Heart left ventricle (tissue), 16 donors: ENCODE measurements around the gene ADIRF. TPM values are rescaled to one million over a fixed set of nuclear protein-coding genes. Genes with fewer than 3 reads are reported as not detected.

Experiments used
- ATAC-seq, 4 donors: fragments of 200-7000 bp; cut with Tn5 transposase; one replicate each; pipeline ENCODE4 v1.9.1; 2020 to 2022; ENCODE audit warnings: moderate library complexity in 4 of 4, mild to moderate bottlenecking in 3 of 4, moderate number of reproducible peaks in 1 of 4
- DNase-seq, 5 donors: peaks; one replicate each; pipeline ENCODE4 v3.0.0-alpha.2; 2020
- H3K27ac ChIP-seq, 12 donors: fragments of 200-600 bp; sonication (generic) in 4 of 12; one replicate each; pipeline versions ENCODE4 v1.5.0 to v1.8.0; 2016 to 2022; ENCODE audit warnings: mild to moderate bottlenecking in 2 of 12
- H3K27me3 ChIP-seq, 9 donors: fragments of 200-600 bp; sonication (generic) in 2 of 9; one replicate each; pipeline versions ENCODE4 v1.5.1 to v1.8.0; 2016 to 2022; ENCODE audit warnings: mild to moderate bottlenecking in 3 of 9
- H3K36me3 ChIP-seq, 9 donors: fragments of 200-600 bp; sonication (generic) in 2 of 9; one replicate each; pipeline versions ENCODE4 v1.5.0 to v1.8.0; 2018 to 2022; ENCODE audit warnings: mild to moderate bottlenecking in 2 of 9
- H3K4me1 ChIP-seq, 12 donors: fragments of 200-600 bp; sonication (generic) in 4 of 12; one replicate each; pipeline versions ENCODE4 v1.5.0 to v1.8.0; 2016 to 2022; ENCODE audit warnings: mild to moderate bottlenecking in 3 of 12
- H3K4me3 ChIP-seq, 12 donors: fragments of 200-600 bp; sonication (generic) in 4 of 12; one replicate each; pipeline versions ENCODE4 v1.5.0 to v1.8.0; 2017 to 2022; ENCODE audit warnings: mild to moderate bottlenecking in 9 of 12, moderate library complexity in 4 of 12
- H3K9me3 ChIP-seq, 12 donors: fragments of 200-600 bp; sonication (generic) in 4 of 12; one replicate each; pipeline versions ENCODE4 v1.5.0 to v1.8.0; 2016 to 2022; ENCODE audit warnings: mild to moderate bottlenecking in 1 of 12
- POLR2A ChIP-seq, 2 donors: fragments of 450-650 bp; IDR thresholded peaks; one replicate each; pipeline ENCODE4 v1.6.1; 2017; ENCODE audit warnings: antibody characterized with exemption in 2 of 2, mild to moderate bottlenecking in 2 of 2, moderate library complexity in 2 of 2
- WGBS, 4 donors: extraction: QIAGEN DNeasy Blood & Tissue Kit in 2 of 4; methylation state at CpG; one replicate each; pipeline versions ENCODE4 v1.1.5 to v1.1.7; 2013 to 2018; 5-methylcytosine and 5-hydroxymethylcytosine counted together
- intact Hi-C, 10 donors: fragments of 100-400 bp; cut with DNase I; formaldehyde crosslinking; loops; one replicate each; pipeline versions ENCODE4 v1.11.1 to v1.14.2; 2022
- polyA plus RNA-seq, 2 donors: library from polyadenylated mRNA; stranded (reverse); fragments of 200-250 nt; gene quantifications; one replicate each; pipeline ENCODE4 v1.2.3, GENCODE V29; 2013
- total RNA-seq, 9 donors: library from RNA; depleted of rRNA in 2 of 9; stranded (reverse); fragments of >200 nt in 2 of 9; fragmentation: NEBNext Ultra II Directional in 3 of 9; extraction: Animal tissue kit (Norgen Biotek cat#: 25700) in 3 of 9; gene quantifications; one replicate each; pipeline versions ENCODE4 v1.1.0 to v1.2.4, GENCODE V29; 2016 to 2023
- TF ChIP-seq, protein P1 (sequence below), 12 donors: fragments of 200-600 bp; sonication (generic) in 4 of 12; IDR thresholded peaks; one replicate each; pipeline versions ENCODE4 v1.5.0 to v1.8.0; 2018 to 2022; ENCODE audit warnings: antibody characterized with exemption in 12 of 12, mild to moderate bottlenecking in 5 of 12
- donor health status: ischemic (EF 13 %, LVEDD 7.1; RV severe dilation, severe dysfunction).
- donor health status: healthy with polysubstance abuse.
- donor health status: DM: no; HTN: yes; CAD: no.
- donor health status: DM: no; HTN: no; CAD: no.
- donor health status: ischemic (EF 25% LVEDD 6.9; RV normal size, moderate dysfunction).
- donor health status: ischemic (EF 25% LVEDD 5.7; RV mildly dilated, moderate dysfunction).
- donor health status: healthy.
- donor health status: DM: yes; HTN: yes; CAD: no.
- donor health status: ischemic (EF 35%, LVEDD 5.7; RV mildly dilated, moderate dysfunction).
- donor health status: nonischemic (EF 11% LVEDD 7.7; RV severe dilation, severe dysfunction).
- donor health status: DM: yes; HTN: yes; CAD: no.
- donor health status: PGD.
- donor health status: ischemic (EF 29% LVEDD 5.4; RV normal size, mild dysfunction).
- donor health status: nonischemic (EF 23%, LVEDD 6.1; RV moderate dilation, normal function).

Gene ADIRF
- total and polyA plus RNA-seq, 11 donors, result 21.2 to 189 (median 41.1) TPM

DNA sequence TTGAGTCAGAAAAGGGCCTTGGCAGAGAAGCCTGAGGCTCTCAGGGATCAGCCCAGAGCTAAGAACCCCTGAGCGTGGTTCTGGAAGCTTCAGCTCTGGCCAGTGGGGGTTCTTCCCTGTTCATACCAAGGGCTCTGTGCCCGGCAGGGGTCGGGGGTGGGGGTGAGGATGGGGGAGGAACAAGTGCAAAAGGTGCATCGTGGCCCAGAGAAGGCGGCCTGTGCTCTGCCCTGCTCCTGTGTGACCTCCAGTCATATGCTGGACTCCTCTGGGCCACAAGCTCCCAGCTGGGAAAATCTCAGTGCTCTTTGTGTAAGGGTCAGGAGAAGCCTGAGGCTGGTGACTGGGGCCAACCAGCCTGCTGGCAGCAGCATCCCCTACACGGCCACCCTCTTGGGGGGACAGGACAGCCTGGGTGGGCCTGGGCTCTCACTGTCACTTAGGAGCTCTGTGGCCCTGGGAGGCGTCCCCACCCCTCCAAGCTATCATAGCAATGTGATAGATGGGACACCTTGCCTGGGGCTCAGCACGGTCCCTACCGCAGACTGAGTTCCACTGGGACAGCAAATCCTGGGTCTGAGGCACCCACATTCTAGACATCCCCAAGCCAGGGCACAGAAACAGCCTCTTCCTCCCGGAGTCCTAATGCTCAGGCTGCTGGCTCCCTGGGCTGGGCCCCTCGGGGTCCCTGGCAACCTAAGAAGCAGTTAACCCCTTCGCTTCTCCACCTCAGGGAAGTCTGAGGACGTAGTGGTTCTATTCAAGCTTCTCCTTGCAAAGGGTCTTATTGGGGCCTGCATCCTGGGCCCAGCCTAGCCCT lies 13.4 kb upstream of the ADIRF start:
- intact Hi-C loops, result no loop called here
- H3K4me1 ChIP-seq, result peaks cover 2 to 81% (median 45%) of the 10 kb centered on the region in 12 donors
- ATAC-seq, result no peak
- DNase-seq, result peak in 2 of 5 donors; percentile 24 to 29
- 49 to 64% (median 55%) methylated on average over 10 to 13 of the region's 13 CpGs for WGBS, 4 donors
- peak overlapping the region; percentile 68 to 98 (median 90) for H3K27ac ChIP-seq
- peaks cover 0 to 4% (median 0%) of the 10 kb centered on the region in 9 donors for H3K36me3 ChIP-seq
- no peaks in the 10 kb centered on the region for H3K27me3 ChIP-seq
- peak overlapping the region; percentile 14 to 66 (median 57) for H3K4me3 ChIP-seq
- peaks cover 0 to 19% (median 1%) of the 10 kb centered on the region in 12 donors for H3K9me3 ChIP-seq
- no peak for TF ChIP-seq POLR2A (IDR thresholded peaks at IDR 0.05)
- TF ChIP-seq, protein P1, sequence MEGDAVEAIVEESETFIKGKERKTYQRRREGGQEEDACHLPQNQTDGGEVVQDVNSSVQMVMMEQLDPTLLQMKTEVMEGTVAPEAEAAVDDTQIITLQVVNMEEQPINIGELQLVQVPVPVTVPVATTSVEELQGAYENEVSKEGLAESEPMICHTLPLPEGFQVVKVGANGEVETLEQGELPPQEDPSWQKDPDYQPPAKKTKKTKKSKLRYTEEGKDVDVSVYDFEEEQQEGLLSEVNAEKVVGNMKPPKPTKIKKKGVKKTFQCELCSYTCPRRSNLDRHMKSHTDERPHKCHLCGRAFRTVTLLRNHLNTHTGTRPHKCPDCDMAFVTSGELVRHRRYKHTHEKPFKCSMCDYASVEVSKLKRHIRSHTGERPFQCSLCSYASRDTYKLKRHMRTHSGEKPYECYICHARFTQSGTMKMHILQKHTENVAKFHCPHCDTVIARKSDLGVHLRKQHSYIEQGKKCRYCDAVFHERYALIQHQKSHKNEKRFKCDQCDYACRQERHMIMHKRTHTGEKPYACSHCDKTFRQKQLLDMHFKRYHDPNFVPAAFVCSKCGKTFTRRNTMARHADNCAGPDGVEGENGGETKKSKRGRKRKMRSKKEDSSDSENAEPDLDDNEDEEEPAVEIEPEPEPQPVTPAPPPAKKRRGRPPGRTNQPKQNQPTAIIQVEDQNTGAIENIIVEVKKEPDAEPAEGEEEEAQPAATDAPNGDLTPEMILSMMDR (IDR thresholded peaks at IDR 0.05), result no peak

DNA sequence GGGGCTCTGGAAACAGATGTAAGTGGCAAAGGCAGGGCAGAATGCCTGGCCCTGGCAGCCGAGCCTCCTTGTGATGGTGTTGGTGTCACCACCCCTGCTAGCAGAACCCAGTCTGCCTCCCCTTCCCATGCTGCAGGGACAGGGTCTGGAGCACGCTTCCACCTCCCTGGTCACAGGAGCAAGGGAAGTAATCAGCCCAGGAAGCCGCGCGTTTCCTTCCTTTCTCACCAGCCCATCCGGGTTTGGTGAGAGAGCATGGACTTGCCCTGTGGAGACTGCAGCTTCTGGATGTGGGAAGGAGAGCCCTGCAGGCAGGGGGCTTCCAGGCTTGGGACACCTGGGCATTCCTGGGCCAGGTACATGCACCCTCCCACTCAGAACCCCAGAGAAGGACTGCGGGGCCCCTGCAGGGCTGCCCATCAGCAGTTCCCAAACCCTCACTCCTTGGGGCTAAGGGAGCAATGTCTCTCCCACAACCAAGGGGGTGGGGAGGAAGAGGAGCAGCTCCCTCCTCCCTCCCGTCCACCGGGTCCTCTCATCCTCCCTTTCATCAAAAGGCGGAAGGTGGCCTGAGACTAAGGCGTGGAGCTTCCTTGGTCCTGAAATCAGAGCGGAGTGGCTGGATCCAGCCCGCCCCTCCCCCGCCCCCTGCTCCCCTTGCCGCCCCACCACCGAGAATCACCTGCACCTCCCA lies 12.6 kb upstream of the ADIRF start:
- Histone ChIP-seq H3K9me3 (peaks cover 0 to 19% (median 1%) of the 10 kb centered on the region in 12 donors), H3K36me3 (peaks cover 0 to 4% (median 0%) of the 10 kb centered on the region in 9 donors), H3K4me1 (peaks cover 5 to 83% (median 49%) of the 10 kb centered on the region in 12 donors), H3K27ac (peak overlapping the region; percentile 79 to 98 (median 90)), H3K27me3 (no peaks in the 10 kb centered on the region), H3K4me3 (peak overlapping the region; percentile 14 to 66 (median 57))
- ATAC-seq (peak in 1 of 4 donors; percentile 28), DNase-seq (peak in 3 of 5 donors; percentile 56 to 68 (median 67))
- intact Hi-C loops, result no loop called here
- TF ChIP-seq, protein P1 (IDR thresholded peaks at IDR 0.05), result no peak
- peak in 1 of 2 donors; percentile 29 for TF ChIP-seq POLR2A (IDR thresholded peaks at IDR 0.05)
- WGBS, 4 donors, result 56 to 64% (median 57%) methylated on average over 14 to 16 of the region's 16 CpGs

DNA sequence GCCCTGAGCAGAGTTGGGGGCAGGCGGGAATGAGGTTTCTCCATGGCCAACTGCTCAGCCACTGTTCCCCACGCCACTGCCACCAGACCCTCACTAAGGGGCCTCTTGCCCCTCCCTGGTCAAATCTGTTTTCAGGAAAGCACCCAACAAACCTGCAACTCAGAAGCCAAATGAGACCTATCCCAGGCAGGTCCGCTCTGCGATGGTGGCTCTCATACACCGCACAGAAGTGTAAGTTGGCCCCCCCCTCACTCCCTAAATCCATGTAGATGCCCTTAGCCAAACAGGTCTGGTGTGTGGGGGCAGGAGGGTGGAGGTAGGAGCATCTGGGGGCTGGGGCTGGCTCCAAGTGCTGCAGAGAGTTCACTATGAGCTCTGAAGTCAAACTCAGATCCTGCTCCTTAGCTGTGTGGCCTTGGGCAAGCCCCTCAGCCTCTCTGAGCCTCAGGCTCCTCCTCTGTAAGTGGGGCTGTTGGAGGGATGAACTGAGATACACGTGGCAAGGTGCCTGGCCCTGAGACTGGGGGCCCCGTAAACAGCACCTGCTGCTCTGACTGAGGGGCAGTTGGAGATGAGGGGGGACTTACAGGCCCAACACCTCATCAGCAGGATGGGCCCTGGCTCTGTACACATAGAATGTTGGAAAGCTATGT lies 12.0 kb upstream of the ADIRF start:
- Histone ChIP-seq H3K27me3 (no peaks in the 10 kb centered on the region), H3K4me3 (peak overlapping the region; percentile 9 to 66 (median 57)), H3K9me3 (peaks cover 0 to 19% (median 1%) of the 10 kb centered on the region in 12 donors), H3K4me1 (peaks cover 6 to 79% (median 52%) of the 10 kb centered on the region in 12 donors), H3K27ac (peak overlapping the region; percentile 79 to 98 (median 90)), H3K36me3 (peaks cover 0 to 4% (median 0%) of the 10 kb centered on the region in 9 donors)
- no peak for TF ChIP-seq POLR2A (IDR thresholded peaks at IDR 0.05)
- TF ChIP-seq, protein P1 (IDR thresholded peaks at IDR 0.05), result no peak
- no peak for ATAC-seq
- peak in 3 of 5 donors; percentile 7 to 37 (median 19) for DNase-seq
- WGBS, 4 donors, result 53 to 66% (median 58%) methylated on average over 5 to 7 of the region's 7 CpGs
- intact Hi-C loops, result no loop called here
